A549 (cell line): Measurements from ENCODE around the gene KRT73. TPM values are rescaled to one million over a fixed set of nuclear protein-coding genes. Genes with fewer than 3 reads are reported as not detected.

Experiments used
- ATAC-seq, 2 experiments: fragments of 200-7000 bp in 1 of 2; fragments of >200 bp in 1 of 2; cut with Nextera tagmentation in 1 of 2; cut with Tn5 transposase in 1 of 2; 3 replicates each; pipeline versions ENCODE4 v1.8.0 to v1.9.1; 2018 to 2020; ENCODE audit warnings: mild to moderate bottlenecking in 1 of 2, moderate library complexity in 1 of 2
- CTCF ChIA-PET: fragments of 300-600 bp; sonication (Branson Sonifier 250); formaldehyde crosslinking; extraction: SDS; loops from one replicate; lab custom pipeline; 2021; ENCODE audit warnings: antibody characterized with exemption, inconsistent platforms; lab: Yijun Ruan, JAX
- POLR2A ChIA-PET: fragments of 350-600 bp; formaldehyde crosslinking; extraction: SDS; loops from one replicate; lab custom pipeline; 2021; ENCODE audit warnings: antibody characterized with exemption, inconsistent platforms; lab: Yijun Ruan, JAX
- DNase-seq, 2 experiments: peaks; one replicate each; pipeline versions ENCODE4 v3.0.0 to v3.0.0-alpha.2; 2011 to 2016; ENCODE audit warnings: low read depth in 1 of 2, low spot score in 1 of 2
- FAIRE-seq: peaks from 2 replicates; lab custom pipeline; 2011; peaks lifted over from hg19 to GRCh38; lab: Jason Lieb, UNC
- H3K27ac ChIP-seq, 2 experiments: fragments of >200 bp; sonication (Bioruptor Twin); formaldehyde crosslinking; 3 replicates each; pipeline ENCODE4 v1.5.1; 2016 to 2017
- H3K4me1 ChIP-seq: fragments of >200 bp; sonication (Bioruptor Twin); formaldehyde crosslinking; 3 replicates; pipeline ENCODE4 v1.6.1; 2016
- H3K4me2 ChIP-seq: fragments of >200 bp; sonication (Bioruptor Twin); formaldehyde crosslinking; 3 replicates; pipeline ENCODE4 v1.6.1; 2016
- H3K4me3 ChIP-seq: fragments of >200 bp; sonication (Bioruptor Twin); formaldehyde crosslinking; 3 replicates; pipeline ENCODE4 v1.5.1; 2016
- H3K9me3 ChIP-seq: fragments of >200 bp; sonication (Bioruptor Twin); formaldehyde crosslinking; 3 replicates; pipeline ENCODE4 v1.6.1; 2016
- CHD4 ChIP-seq: fragments of 200-600 bp; sonication (generic); IDR thresholded peaks from 2 replicates; pipeline ENCODE4 v1.6.1; 2016; ENCODE audit warnings: antibody characterized with exemption, mild to moderate bottlenecking, borderline replicate concordance
- EHMT2 ChIP-seq: fragments of 200-600 bp; sonication (generic); IDR thresholded peaks from 2 replicates; pipeline ENCODE4 v1.6.1; 2016; ENCODE audit warnings: antibody characterized with exemption, low read depth, mild to moderate bottlenecking, moderate library complexity
- JUNB ChIP-seq: fragments of >200 bp; sonication (Bioruptor Twin); formaldehyde crosslinking; IDR thresholded peaks from 2 replicates; pipeline ENCODE4 v1.6.1; 2016
- MAZ ChIP-seq: fragments of 150-350 bp; IDR thresholded peaks from 2 replicates; pipeline ENCODE4 v1.6.1; 2014; ENCODE audit warnings: antibody characterized with exemption, low read depth, low read length, borderline replicate concordance
- MYC ChIP-seq: IDR thresholded peaks from 2 replicates; pipeline ENCODE4 v1.6.1; 2012; ENCODE audit warnings: mild to moderate bottlenecking, inconsistent platforms, low read length, improper control_type of control experiment, borderline replicate concordance
- NR3C1 ChIP-seq: fragments of >200 bp; sonication (Bioruptor Twin); formaldehyde crosslinking; IDR thresholded peaks from 3 replicates; pipeline ENCODE4 v1.6.1; 2017
- POLR2AphosphoS2 ChIP-seq: conservative IDR thresholded peaks from 2 replicates; pipeline ENCODE4 v1.6.1; 2012; ENCODE audit warnings: low read length, improper control_type of control experiment, inconsistent platforms
- RAD21 ChIP-seq, 2 experiments: fragments of >200 bp in 1 of 2; sonication (Bioruptor Twin) in 1 of 2; formaldehyde crosslinking in 1 of 2; IDR thresholded peaks in 1 of 2; conservative IDR thresholded peaks in 1 of 2; 2 replicates in 1 of 2; 3 replicates in 1 of 2; pipeline ENCODE4 v1.6.1; 2012 to 2018; ENCODE audit warnings: inconsistent platforms in 1 of 2
- RFX5 ChIP-seq: fragments of 450-650 bp; IDR thresholded peaks from 2 replicates; pipeline ENCODE4 v1.7.1; 2014; ENCODE audit warnings: antibody characterized with exemption, mild to moderate bottlenecking, moderate library complexity
- SMC3 ChIP-seq: fragments of >200 bp; sonication (Bioruptor Twin); formaldehyde crosslinking; IDR thresholded peaks from 3 replicates; pipeline ENCODE4 v1.6.1; 2018; ENCODE audit warnings: inconsistent platforms
- SREBF2 ChIP-seq: fragments of 450-650 bp; IDR thresholded peaks from 2 replicates; pipeline ENCODE4 v1.6.1; 2014; ENCODE audit warnings: mild to moderate bottlenecking, moderate library complexity
- ZC3H11A ChIP-seq: fragments of 450-650 bp; IDR thresholded peaks from 2 replicates; pipeline ENCODE4 v1.6.1; 2014; ENCODE audit warnings: antibody characterized with exemption, mild to moderate bottlenecking
- WGBS: methylation state at CpG from one replicate; pipeline ENCODE4 v1.1.6; 2017; ENCODE audit errors: missing lambda C conversion rate; 5-methylcytosine and 5-hydroxymethylcytosine counted together
- polyA plus RNA-seq, 4 experiments: library from polyadenylated mRNA; depleted of rRNA in 3 of 4; stranded (reverse); fragments of >200 nt; fragmentation: RNase III in 1 of 4; extraction: RNeasy Plus Mini Kit Qiagen cat#74134 plus additional on column Dnase treatment in 1 of 4; gene quantifications; 2 replicates in 3 of 4; 3 replicates in 1 of 4; pipeline ENCODE4 v1.2.3, GENCODE V29; 2011 to 2017
- TF ChIP-seq, protein P1 (sequence below): fragments of >200 bp; sonication (Bioruptor Twin); formaldehyde crosslinking; IDR thresholded peaks from 3 replicates; pipeline ENCODE4 v1.5.1; 2016
- TF ChIP-seq, protein P2 (sequence below): fragments of 150-350 bp; IDR thresholded peaks from 2 replicates; pipeline ENCODE4 v1.6.1; 2014; ENCODE audit warnings: low read depth, mild to moderate bottlenecking, low read length
- TF ChIP-seq, protein P3 (sequence below): IDR thresholded peaks from 2 replicates; pipeline ENCODE4 v1.6.1; 2012
- TF ChIP-seq, protein P4 (sequence below): fragments of 450-650 bp; IDR thresholded peaks from 2 replicates; pipeline ENCODE4 v1.6.1; 2014; ENCODE audit warnings: antibody characterized with exemption
- TF ChIP-seq, protein P5 (sequence below): IDR thresholded peaks from 2 replicates; pipeline ENCODE4 v1.6.1; 2012; ENCODE audit warnings: low read depth, borderline replicate concordance

KRT73 gene
- polyA plus RNA-seq, 2 of the 4 experiments (the other 2 are of a cell fraction) = not detected

DNA sequence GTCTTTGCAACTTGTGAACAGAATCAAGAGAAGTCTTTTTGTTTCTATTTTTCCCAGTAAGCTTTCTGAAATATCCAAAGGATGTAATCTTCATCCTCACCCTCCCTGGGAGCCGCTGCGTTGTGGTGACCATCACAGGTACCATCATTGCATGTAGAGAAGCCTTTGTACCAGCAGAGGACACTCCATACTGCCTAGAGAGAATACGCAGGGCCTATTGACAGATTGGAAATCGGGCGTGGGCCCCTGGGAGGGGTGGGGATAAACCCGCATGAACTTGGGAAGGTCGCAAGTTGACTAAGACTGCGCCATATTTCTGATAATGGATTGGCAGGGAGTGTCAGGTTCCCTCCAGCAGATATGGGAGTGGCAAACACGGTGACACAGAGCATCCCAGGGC lies 49.1 kb upstream of the KRT73 start:
- Histone ChIP-seq H3K9me3 (no peaks in the 10 kb centered on the region), H3K27ac (no peak overlapping the region), H3K4me3 (no peak overlapping the region), H3K4me2 (no peak overlapping the region), H3K4me1 (no peaks in the 10 kb centered on the region; the same call in 2 of the 3 replicates)
- ATAC-seq (peak in 1 of 2 experiments; percentile 73; a peak in 3 of 6 replicates), FAIRE-seq (no peak), DNase-seq (peak; percentile 21 to 33)
- TF ChIP-seq SMC3 (peak; percentile 42), RAD21 (conservative IDR thresholded peaks at IDR 0.05 in 1 of 2, IDR thresholded peaks at IDR 0.05 in 1 of 2) (peak in 1 of 2 experiments; percentile 59; a peak in 3 of 5 replicates), RFX5 (no peak), EHMT2 (no peak)
- TF ChIP-seq, protein P1, sequence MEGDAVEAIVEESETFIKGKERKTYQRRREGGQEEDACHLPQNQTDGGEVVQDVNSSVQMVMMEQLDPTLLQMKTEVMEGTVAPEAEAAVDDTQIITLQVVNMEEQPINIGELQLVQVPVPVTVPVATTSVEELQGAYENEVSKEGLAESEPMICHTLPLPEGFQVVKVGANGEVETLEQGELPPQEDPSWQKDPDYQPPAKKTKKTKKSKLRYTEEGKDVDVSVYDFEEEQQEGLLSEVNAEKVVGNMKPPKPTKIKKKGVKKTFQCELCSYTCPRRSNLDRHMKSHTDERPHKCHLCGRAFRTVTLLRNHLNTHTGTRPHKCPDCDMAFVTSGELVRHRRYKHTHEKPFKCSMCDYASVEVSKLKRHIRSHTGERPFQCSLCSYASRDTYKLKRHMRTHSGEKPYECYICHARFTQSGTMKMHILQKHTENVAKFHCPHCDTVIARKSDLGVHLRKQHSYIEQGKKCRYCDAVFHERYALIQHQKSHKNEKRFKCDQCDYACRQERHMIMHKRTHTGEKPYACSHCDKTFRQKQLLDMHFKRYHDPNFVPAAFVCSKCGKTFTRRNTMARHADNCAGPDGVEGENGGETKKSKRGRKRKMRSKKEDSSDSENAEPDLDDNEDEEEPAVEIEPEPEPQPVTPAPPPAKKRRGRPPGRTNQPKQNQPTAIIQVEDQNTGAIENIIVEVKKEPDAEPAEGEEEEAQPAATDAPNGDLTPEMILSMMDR = peak; percentile 19; the same call in 1 of the 3 replicates
- TF ChIP-seq, protein P2, sequence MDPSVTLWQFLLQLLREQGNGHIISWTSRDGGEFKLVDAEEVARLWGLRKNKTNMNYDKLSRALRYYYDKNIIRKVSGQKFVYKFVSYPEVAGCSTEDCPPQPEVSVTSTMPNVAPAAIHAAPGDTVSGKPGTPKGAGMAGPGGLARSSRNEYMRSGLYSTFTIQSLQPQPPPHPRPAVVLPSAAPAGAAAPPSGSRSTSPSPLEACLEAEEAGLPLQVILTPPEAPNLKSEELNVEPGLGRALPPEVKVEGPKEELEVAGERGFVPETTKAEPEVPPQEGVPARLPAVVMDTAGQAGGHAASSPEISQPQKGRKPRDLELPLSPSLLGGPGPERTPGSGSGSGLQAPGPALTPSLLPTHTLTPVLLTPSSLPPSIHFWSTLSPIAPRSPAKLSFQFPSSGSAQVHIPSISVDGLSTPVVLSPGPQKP = no peak
- TF ChIP-seq, protein P3, sequence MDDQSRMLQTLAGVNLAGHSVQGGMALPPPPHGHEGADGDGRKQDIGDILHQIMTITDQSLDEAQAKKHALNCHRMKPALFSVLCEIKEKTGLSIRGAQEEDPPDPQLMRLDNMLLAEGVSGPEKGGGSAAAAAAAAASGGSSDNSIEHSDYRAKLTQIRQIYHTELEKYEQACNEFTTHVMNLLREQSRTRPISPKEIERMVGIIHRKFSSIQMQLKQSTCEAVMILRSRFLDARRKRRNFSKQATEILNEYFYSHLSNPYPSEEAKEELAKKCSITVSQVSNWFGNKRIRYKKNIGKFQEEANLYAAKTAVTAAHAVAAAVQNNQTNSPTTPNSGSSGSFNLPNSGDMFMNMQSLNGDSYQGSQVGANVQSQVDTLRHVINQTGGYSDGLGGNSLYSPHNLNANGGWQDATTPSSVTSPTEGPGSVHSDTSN = no peak
- 67% methylated on average over 9 of the region's 9 CpGs for WGBS
- CTCF ChIA-PET = interaction anchor here (0.7 to 2.0 kb wide), 6 partner anchors 19 to 207 kb away, joined by 3 to 8 read pairs (median 3); no protein-coding TSS in a partner anchor
- POLR2A ChIA-PET = no interaction called here

DNA sequence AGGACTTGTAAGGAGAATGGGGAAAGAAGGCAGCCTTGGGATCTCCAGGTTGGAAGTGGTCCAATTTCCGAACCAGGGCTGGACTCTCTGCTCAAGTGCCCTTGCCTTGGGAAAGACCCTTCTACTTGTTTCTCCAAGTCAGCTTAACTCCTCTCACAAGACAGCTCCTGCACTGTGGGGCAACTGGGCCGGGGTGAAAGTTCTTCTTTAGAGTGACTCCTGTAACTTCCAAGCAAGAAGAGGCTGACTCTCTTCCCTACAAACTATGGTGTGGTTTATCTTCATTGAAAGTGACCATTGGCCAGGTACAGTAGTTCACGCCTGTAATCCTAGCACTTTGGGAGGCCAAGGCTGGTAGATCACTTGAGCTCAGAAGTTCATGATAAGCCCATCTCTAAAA lies 48.1 kb upstream of the KRT73 start:
- CTCF ChIA-PET = interaction anchor here (0.9 to 2.0 kb wide), 5 partner anchors 10 to 213 kb away, joined by 3 to 8 read pairs (median 3); no protein-coding TSS in a partner anchor
- Histone ChIP-seq H3K4me1 (no peaks in the 10 kb centered on the region), H3K4me2 (no peak overlapping the region), H3K27ac (no peak overlapping the region), H3K9me3 (no peaks in the 10 kb centered on the region), H3K4me3 (no peak overlapping the region)
- ATAC-seq (no peak), DNase-seq (no peak), FAIRE-seq (no peak)
- POLR2A ChIA-PET = no interaction called here
- TF ChIP-seq, protein P4, sequence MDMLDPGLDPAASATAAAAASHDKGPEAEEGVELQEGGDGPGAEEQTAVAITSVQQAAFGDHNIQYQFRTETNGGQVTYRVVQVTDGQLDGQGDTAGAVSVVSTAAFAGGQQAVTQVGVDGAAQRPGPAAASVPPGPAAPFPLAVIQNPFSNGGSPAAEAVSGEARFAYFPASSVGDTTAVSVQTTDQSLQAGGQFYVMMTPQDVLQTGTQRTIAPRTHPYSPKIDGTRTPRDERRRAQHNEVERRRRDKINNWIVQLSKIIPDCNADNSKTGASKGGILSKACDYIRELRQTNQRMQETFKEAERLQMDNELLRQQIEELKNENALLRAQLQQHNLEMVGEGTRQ = no peak
- TF ChIP-seq EHMT2 (no peak), SREBF2 (no peak)
- TF ChIP-seq, protein P5, sequence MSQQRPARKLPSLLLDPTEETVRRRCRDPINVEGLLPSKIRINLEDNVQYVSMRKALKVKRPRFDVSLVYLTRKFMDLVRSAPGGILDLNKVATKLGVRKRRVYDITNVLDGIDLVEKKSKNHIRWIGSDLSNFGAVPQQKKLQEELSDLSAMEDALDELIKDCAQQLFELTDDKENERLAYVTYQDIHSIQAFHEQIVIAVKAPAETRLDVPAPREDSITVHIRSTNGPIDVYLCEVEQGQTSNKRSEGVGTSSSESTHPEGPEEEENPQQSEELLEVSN = no peak
- TF ChIP-seq, protein P2 = no peak
- 39% methylated on average over 3 of the region's 3 CpGs for WGBS

DNA sequence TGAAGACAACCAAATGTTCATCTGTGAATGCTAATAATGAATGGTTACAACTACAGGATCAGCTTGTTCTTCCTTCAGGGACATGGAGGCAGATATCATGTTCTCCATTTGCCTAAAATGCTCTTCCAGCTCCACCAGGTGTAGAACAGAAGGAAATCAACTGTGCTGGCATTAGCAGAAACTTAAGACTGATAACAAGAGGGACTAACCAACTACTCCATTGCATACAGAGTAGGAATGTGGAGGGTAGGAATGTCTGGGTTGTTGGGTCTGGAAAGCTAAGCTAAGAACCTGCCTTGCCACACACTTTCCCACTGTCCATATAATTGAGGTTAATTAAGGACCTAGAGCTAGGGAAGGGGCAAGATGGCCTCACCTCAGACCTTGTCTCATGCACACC lies 45.1 kb upstream of the KRT73 start:
- Histone ChIP-seq H3K27ac (no peak overlapping the region), H3K4me1 (no peaks in the 10 kb centered on the region), H3K4me2 (no peak overlapping the region), H3K9me3 (no peaks in the 10 kb centered on the region), H3K4me3 (no peak overlapping the region)
- TF ChIP-seq MYC (no peak), JUNB (no peak), NR3C1 (no peak), CHD4 (no peak), MAZ (no peak), POLR2AphosphoS2 (no peak), ZC3H11A (no peak)
- CTCF ChIA-PET = interaction anchor here (1.1 kb wide), 1 partner anchor 24 kb away, joined by 3 read pairs; no protein-coding TSS in a partner anchor
- ATAC-seq (no peak), DNase-seq (no peak), FAIRE-seq (no peak)
- POLR2A ChIA-PET = no interaction called here
